HEK293 (cell line): Measurements from ENCODE around the gene CHSY1.

Source experiments
- CTCF ChIA-PET: fragments of 350-600 bp; formaldehyde crosslinking; extraction: SDS; loops from one replicate; lab custom pipeline; 2021; ENCODE audit warnings: antibody characterized with exemption; lab: Yijun Ruan, JAX
- POLR2A ChIA-PET: fragments of 300-600 bp; formaldehyde crosslinking; extraction: SDS; loops from one replicate; lab custom pipeline; 2020; ENCODE audit warnings: antibody characterized with exemption, inconsistent platforms; lab: Yijun Ruan, JAX
- H3K27ac ChIP-seq: fragments of 200-500 bp; sonication (Bioruptor generic); 2 replicates; pipeline ENCODE4 v1.5.1; 2014; ENCODE audit warnings: low read depth, low read length, control low read depth, inconsistent platforms; ENCODE audit errors: extremely low read depth
- H3K36me3 ChIP-seq, 2 experiments: fragments of 200-500 bp in 1 of 2; sonication (Bioruptor generic) in 1 of 2; 1 replicate in 1 of 2; 2 replicates in 1 of 2; pipeline ENCODE4 v1.5.1; 2014 to 2017; ENCODE audit warnings: inconsistent platforms in 2 of 2, low read length in 2 of 2; ENCODE audit not compliant: control insufficient read depth in 2 of 2, insufficient read depth in 1 of 2
- H3K4me1 ChIP-seq: fragments of 200-500 bp; sonication (Bioruptor generic); 2 replicates; pipeline ENCODE4 v1.5.1; 2014; ENCODE audit warnings: mild to moderate bottlenecking, low read length, inconsistent platforms; ENCODE audit not compliant: control insufficient read depth, insufficient read depth
- H3K4me3 ChIP-seq: 2 replicates; pipeline ENCODE4 v1.5.1; 2011; ENCODE audit warnings: low read depth, mild to moderate bottlenecking, control low read depth, low read length, moderate library complexity
- H3K9me3 ChIP-seq: fragments of 200-500 bp; sonication (Bioruptor generic); 2 replicates; pipeline ENCODE4 v1.5.1; 2014; ENCODE audit warnings: low read depth, low read length, inconsistent platforms; ENCODE audit not compliant: control insufficient read depth, insufficient read depth
- EGR2 ChIP-seq: fragments of 450-650 bp; formaldehyde crosslinking; IDR thresholded peaks from 2 replicates; pipeline ENCODE4 v1.5.1; 2016; ENCODE audit warnings: low read depth, missing biosample characterization, missing genetic modification characterization
- OSR2 ChIP-seq: fragments of 450-650 bp; formaldehyde crosslinking; IDR thresholded peaks from 2 replicates; pipeline ENCODE4 v1.5.1; 2016; ENCODE audit warnings: missing biosample characterization, missing genetic modification characterization
- SCRT2 ChIP-seq: fragments of 450-650 bp; formaldehyde crosslinking; IDR thresholded peaks from 2 replicates; pipeline ENCODE4 v1.5.1; 2016; ENCODE audit warnings: missing biosample characterization, missing genetic modification characterization
- YY1 ChIP-seq: fragments of 450-650 bp; formaldehyde crosslinking; IDR thresholded peaks from 2 replicates; pipeline ENCODE4 v1.5.1; 2018; ENCODE audit warnings: missing biosample characterization, missing genetic modification characterization
- ZBTB7A ChIP-seq: fragments of 450-650 bp; formaldehyde crosslinking; IDR thresholded peaks from 2 replicates; pipeline ENCODE4 v1.5.1; 2016; ENCODE audit warnings: low read depth, missing biosample characterization, missing genetic modification characterization
- ZFHX2 ChIP-seq: fragments of 450-650 bp; formaldehyde crosslinking; conservative IDR thresholded peaks from 2 replicates; pipeline ENCODE4 v1.5.1; 2016; ENCODE audit warnings: missing biosample characterization, missing genetic modification characterization
- ZFP69B ChIP-seq: fragments of 450-650 bp; formaldehyde crosslinking; IDR thresholded peaks from 2 replicates; pipeline ENCODE4 v1.5.1; 2016; ENCODE audit warnings: missing biosample characterization, missing genetic modification characterization
- ZNF175 ChIP-seq: fragments of 450-650 bp; formaldehyde crosslinking; IDR thresholded peaks from 2 replicates; pipeline ENCODE4 v1.5.1; 2016; ENCODE audit warnings: missing biosample characterization, missing genetic modification characterization
- ZNF24 ChIP-seq: fragments of 450-650 bp; formaldehyde crosslinking; IDR thresholded peaks from 2 replicates; pipeline ENCODE4 v1.5.1; 2016; ENCODE audit warnings: missing biosample characterization, missing genetic modification characterization
- ZNF549 ChIP-seq: fragments of 450-650 bp; IDR thresholded peaks from 2 replicates; pipeline ENCODE4 v1.5.1; 2018; ENCODE audit warnings: missing biosample characterization, missing genetic modification characterization, mild to moderate bottlenecking, inconsistent platforms, moderate library complexity
- ZNF585B ChIP-seq: fragments of 450-650 bp; formaldehyde crosslinking; IDR thresholded peaks from 2 replicates; pipeline ENCODE4 v1.5.1; 2016; ENCODE audit warnings: missing biosample characterization, missing genetic modification characterization
- ZNF785 ChIP-seq: fragments of 450-650 bp; formaldehyde crosslinking; IDR thresholded peaks from 2 replicates; pipeline ENCODE4 v1.5.1; 2016; ENCODE audit warnings: missing biosample characterization, missing genetic modification characterization
- ZNF791 ChIP-seq: fragments of 450-650 bp; formaldehyde crosslinking; IDR thresholded peaks from 2 replicates; pipeline ENCODE4 v1.5.1; 2016; ENCODE audit warnings: missing biosample characterization, missing genetic modification characterization
- ZNF792 ChIP-seq: fragments of 450-650 bp; formaldehyde crosslinking; IDR thresholded peaks from 2 replicates; pipeline ENCODE4 v1.5.1; 2016; ENCODE audit warnings: missing biosample characterization, missing genetic modification characterization
- TF ChIP-seq, protein P1 (sequence below): fragments of 450-650 bp; formaldehyde crosslinking; IDR thresholded peaks from 2 replicates; pipeline ENCODE4 v1.5.1; 2017; ENCODE audit warnings: missing biosample characterization, missing genetic modification characterization
- TF ChIP-seq, protein P2 (sequence below): fragments of 450-650 bp; formaldehyde crosslinking; IDR thresholded peaks from 2 replicates; pipeline ENCODE4 v1.5.1; 2016; ENCODE audit warnings: missing biosample characterization, missing genetic modification characterization
- TF ChIP-seq, protein P3 (sequence below): fragments of 450-650 bp; formaldehyde crosslinking; IDR thresholded peaks from 2 replicates; pipeline ENCODE4 v1.5.1; 2016; ENCODE audit warnings: missing biosample characterization, missing genetic modification characterization
- TF ChIP-seq, protein P4 (sequence below): fragments of 450-650 bp; formaldehyde crosslinking; IDR thresholded peaks from 2 replicates; pipeline ENCODE4 v1.5.1; 2017; ENCODE audit warnings: missing biosample characterization, missing genetic modification characterization
- TF ChIP-seq, protein P5 (sequence below): fragments of 450-650 bp; formaldehyde crosslinking; IDR thresholded peaks from 2 replicates; pipeline ENCODE4 v1.5.1; 2016; ENCODE audit warnings: missing biosample characterization, missing genetic modification characterization
- TF ChIP-seq, protein P6 (sequence below): fragments of 450-650 bp; formaldehyde crosslinking; IDR thresholded peaks from 2 replicates; pipeline ENCODE4 v1.5.1; 2017; ENCODE audit warnings: missing biosample characterization, mild to moderate bottlenecking, missing genetic modification characterization, moderate library complexity

CHSY1 gene

DNA sequence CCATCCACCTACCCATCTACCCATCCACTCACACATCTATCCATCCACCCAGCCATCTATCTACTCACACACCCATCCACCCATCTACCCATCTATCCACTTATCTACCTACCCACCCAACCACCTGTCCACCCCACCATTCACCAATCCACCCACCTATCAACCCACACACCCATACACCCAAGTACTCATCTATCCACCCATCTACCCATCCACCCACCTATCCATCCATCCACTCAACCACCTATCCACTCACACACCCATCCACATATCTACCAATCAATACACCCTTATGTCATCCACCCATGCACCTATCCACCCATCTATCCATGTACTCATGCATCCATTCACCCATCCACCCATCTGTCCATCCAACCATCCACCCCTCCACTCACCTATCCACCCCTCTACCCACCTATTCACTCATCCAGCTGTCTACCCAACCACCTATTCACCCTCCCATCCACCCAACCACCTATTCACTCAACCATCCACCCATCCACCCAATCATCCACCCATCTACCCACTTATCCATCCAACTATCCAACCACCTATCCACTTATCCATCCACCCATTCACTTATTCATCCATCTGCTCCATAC lies 109.8 kb downstream of the CHSY1 start (continued):
- TF ChIP-seq ZNF785 (tag by site-specific recombination) = 0 out of 2 replicates have a peak, but pooled peaks have one; percentile 37
- TF ChIP-seq, protein P1, sequence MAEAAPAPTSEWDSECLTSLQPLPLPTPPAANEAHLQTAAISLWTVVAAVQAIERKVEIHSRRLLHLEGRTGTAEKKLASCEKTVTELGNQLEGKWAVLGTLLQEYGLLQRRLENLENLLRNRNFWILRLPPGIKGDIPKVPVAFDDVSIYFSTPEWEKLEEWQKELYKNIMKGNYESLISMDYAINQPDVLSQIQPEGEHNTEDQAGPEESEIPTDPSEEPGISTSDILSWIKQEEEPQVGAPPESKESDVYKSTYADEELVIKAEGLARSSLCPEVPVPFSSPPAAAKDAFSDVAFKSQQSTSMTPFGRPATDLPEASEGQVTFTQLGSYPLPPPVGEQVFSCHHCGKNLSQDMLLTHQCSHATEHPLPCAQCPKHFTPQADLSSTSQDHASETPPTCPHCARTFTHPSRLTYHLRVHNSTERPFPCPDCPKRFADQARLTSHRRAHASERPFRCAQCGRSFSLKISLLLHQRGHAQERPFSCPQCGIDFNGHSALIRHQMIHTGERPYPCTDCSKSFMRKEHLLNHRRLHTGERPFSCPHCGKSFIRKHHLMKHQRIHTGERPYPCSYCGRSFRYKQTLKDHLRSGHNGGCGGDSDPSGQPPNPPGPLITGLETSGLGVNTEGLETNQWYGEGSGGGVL = no peak
- no peak for TF ChIP-seq SCRT2 (tag by site-specific recombination)
- no peak for TF ChIP-seq ZBTB7A
- peak; percentile 98 for TF ChIP-seq ZFHX2 (tag by site-specific recombination)
- TF ChIP-seq, protein P2, sequence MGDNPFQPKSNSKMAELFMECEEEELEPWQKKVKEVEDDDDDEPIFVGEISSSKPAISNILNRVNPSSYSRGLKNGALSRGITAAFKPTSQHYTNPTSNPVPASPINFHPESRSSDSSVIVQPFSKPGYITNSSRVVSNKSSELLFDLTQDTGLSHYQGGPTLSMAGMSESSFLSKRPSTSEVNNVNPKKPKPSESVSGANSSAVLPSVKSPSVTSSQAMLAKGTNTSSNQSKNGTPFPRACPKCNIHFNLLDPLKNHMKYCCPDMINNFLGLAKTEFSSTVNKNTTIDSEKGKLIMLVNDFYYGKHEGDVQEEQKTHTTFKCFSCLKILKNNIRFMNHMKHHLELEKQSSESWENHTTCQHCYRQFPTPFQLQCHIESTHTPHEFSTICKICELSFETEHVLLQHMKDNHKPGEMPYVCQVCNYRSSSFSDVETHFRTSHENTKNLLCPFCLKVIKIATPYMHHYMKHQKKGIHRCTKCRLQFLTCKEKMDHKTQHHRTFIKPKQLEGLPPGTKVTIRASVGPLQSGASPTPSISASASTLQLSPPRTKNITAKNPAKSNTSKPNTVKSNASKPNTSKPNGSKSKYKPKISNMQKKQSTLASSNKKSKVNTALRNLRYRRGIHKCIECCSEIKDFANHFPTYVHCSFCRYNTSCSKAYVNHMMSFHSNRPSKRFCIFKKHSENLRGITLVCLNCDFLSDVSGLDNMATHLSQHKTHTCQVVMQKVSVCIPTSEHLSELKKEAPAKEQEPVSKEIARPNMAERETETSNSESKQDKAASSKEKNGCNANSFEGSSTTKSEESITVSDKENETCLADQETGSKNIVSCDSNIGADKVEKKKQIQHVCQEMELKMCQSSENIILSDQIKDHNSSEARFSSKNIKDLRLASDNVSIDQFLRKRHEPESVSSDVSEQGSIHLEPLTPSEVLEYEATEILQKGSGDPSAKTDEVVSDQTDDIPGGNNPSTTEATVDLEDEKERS (tag by site-specific recombination) = no peak
- no peak for TF ChIP-seq ZNF549 (tag by site-specific recombination)
- no peak for TF ChIP-seq ZNF791 (tag by site-specific recombination)
- no peak for TF ChIP-seq ZNF175 (tag by site-specific recombination)
- TF ChIP-seq YY1 (tag by site-specific recombination) = no peak
- TF ChIP-seq, protein P3, sequence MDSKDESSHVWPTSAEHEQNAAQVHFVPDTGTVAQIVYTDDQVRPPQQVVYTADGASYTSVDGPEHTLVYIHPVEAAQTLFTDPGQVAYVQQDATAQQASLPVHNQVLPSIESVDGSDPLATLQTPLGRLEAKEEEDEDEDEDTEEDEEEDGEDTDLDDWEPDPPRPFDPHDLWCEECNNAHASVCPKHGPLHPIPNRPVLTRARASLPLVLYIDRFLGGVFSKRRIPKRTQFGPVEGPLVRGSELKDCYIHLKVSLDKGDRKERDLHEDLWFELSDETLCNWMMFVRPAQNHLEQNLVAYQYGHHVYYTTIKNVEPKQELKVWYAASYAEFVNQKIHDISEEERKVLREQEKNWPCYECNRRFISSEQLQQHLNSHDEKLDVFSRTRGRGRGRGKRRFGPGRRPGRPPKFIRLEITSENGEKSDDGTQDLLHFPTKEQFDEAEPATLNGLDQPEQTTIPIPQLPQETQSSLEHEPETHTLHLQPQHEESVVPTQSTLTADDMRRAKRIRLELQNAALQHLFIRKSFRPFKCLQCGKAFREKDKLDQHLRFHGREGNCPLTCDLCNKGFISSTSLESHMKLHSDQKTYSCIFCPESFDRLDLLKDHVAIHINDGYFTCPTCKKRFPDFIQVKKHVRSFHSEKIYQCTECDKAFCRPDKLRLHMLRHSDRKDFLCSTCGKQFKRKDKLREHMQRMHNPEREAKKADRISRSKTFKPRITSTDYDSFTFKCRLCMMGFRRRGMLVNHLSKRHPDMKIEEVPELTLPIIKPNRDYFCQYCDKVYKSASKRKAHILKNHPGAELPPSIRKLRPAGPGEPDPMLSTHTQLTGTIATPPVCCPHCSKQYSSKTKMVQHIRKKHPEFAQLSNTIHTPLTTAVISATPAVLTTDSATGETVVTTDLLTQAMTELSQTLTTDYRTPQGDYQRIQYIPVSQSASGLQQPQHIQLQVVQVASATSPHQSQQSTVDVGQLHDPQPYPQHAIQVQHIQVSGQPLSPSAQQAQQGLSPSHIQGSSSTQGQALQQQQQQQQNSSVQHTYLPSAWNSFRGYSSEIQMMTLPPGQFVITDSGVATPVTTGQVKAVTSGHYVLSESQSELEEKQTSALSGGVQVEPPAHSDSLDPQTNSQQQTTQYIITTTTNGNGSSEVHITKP (tag by site-specific recombination) = no peak
- TF ChIP-seq EGR2 = peak; percentile 100
- TF ChIP-seq, protein P4, sequence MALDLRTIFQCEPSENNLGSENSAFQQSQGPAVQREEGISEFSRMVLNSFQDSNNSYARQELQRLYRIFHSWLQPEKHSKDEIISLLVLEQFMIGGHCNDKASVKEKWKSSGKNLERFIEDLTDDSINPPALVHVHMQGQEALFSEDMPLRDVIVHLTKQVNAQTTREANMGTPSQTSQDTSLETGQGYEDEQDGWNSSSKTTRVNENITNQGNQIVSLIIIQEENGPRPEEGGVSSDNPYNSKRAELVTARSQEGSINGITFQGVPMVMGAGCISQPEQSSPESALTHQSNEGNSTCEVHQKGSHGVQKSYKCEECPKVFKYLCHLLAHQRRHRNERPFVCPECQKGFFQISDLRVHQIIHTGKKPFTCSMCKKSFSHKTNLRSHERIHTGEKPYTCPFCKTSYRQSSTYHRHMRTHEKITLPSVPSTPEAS = no peak
- TF ChIP-seq, protein P5, sequence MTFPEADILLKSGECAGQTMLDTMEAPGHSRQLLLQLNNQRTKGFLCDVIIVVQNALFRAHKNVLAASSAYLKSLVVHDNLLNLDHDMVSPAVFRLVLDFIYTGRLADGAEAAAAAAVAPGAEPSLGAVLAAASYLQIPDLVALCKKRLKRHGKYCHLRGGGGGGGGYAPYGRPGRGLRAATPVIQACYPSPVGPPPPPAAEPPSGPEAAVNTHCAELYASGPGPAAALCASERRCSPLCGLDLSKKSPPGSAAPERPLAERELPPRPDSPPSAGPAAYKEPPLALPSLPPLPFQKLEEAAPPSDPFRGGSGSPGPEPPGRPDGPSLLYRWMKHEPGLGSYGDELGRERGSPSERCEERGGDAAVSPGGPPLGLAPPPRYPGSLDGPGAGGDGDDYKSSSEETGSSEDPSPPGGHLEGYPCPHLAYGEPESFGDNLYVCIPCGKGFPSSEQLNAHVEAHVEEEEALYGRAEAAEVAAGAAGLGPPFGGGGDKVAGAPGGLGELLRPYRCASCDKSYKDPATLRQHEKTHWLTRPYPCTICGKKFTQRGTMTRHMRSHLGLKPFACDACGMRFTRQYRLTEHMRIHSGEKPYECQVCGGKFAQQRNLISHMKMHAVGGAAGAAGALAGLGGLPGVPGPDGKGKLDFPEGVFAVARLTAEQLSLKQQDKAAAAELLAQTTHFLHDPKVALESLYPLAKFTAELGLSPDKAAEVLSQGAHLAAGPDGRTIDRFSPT (tag by site-specific recombination) = no peak

DNA sequence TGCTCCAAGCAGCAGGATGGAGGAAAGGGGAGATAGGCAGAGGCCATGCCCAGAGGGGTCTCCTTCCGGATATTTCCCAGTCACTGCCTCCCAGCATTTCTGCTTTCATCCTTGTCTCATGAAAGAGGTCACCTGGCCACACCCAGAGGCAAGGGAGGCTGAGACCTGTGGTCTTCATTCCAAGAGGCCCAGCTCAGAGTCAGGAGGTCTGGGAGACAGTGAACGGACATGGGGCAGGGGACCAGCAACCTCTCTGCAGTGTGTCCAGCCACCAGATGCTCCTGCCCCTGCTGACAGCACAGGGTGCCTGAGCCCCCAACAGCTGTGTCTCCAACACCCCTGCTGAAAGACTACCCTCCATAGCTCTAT lies 111.2 kb downstream of the CHSY1 start:
- Histone ChIP-seq H3K9me3 (no peaks in the 10 kb centered on the region), H3K36me3 (no peaks in the 10 kb centered on the region), H3K27ac (no peak overlapping the region), H3K4me3 (no peak overlapping the region), H3K4me1 (no peaks in the 10 kb centered on the region)
- ChIA-PET CTCF (no interaction called here), POLR2A (no interaction called here)
- TF ChIP-seq ZNF792 (tag by site-specific recombination) = no peak
- TF ChIP-seq ZNF585B (tag by site-specific recombination) = no peak
- no peak for TF ChIP-seq ZFP69B (tag by site-specific recombination)
- TF ChIP-seq, protein P6, sequence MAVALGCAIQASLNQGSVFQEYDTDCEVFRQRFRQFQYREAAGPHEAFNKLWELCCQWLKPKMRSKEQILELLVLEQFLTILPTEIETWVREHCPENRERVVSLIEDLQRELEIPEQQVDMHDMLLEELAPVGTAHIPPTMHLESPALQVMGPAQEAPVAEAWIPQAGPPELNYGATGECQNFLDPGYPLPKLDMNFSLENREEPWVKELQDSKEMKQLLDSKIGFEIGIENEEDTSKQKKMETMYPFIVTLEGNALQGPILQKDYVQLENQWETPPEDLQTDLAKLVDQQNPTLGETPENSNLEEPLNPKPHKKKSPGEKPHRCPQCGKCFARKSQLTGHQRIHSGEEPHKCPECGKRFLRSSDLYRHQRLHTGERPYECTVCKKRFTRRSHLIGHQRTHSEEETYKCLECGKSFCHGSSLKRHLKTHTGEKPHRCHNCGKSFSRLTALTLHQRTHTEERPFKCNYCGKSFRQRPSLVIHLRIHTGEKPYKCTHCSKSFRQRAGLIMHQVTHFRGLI (tag by site-specific recombination) = no peak
- TF ChIP-seq OSR2 (tag by site-specific recombination) = no peak
- no peak for TF ChIP-seq ZNF24 (tag by site-specific recombination)
- TF ChIP-seq, protein P2 (tag by site-specific recombination) = no peak
